SK-N-SH (cell line): ENCODE data around the gene PLOD2.

Experiments used
- CHD2 ChIP-seq: fragments of 150-350 bp; IDR thresholded peaks from 2 replicates; pipeline ENCODE4 v1.6.1; 2018; ENCODE audit warnings: low read length; ENCODE audit not compliant: partially characterized antibody
- EP300 ChIP-seq, 2 experiments: IDR thresholded peaks; 2 replicates each; pipeline versions ENCODE4 v1.4.0 to v1.6.1; 2012; ENCODE audit warnings: borderline replicate concordance in 1 of 2, low read depth in 1 of 2, low read length in 1 of 2
- EZH2phosphoT487 ChIP-seq: fragments of 200-600 bp; sonication (generic); IDR thresholded peaks from 2 replicates; pipeline ENCODE4 v1.6.1; 2017; ENCODE audit warnings: low read depth, mixed run types, mild to moderate bottlenecking, antibody characterized with exemption, moderate library complexity, borderline replicate concordance
- FOSL2 ChIP-seq: IDR thresholded peaks from 2 replicates; pipeline ENCODE4 v1.4.0; 2012; ENCODE audit warnings: low read depth, mild to moderate bottlenecking, moderate library complexity, borderline replicate concordance
- FOXJ3 ChIP-seq: sonication (generic); formaldehyde crosslinking; IDR thresholded peaks from 2 replicates; pipeline ENCODE4 v1.5.1; 2020; ENCODE audit warnings: mild to moderate bottlenecking, missing genetic modification reagents
- FOXM1 ChIP-seq: IDR thresholded peaks from 2 replicates; pipeline ENCODE4 v1.4.0; 2012; ENCODE audit warnings: low read depth, mild to moderate bottlenecking
- MXI1 ChIP-seq: IDR thresholded peaks from 2 replicates; pipeline ENCODE4 v1.6.1; 2012; ENCODE audit warnings: mild to moderate bottlenecking, low read depth, low read length, improper control_type of control experiment
- RXRA ChIP-seq: IDR thresholded peaks from 2 replicates; pipeline ENCODE4 v1.4.0; 2012; ENCODE audit warnings: low read depth, mild to moderate bottlenecking, borderline replicate concordance
- SMC3 ChIP-seq: IDR thresholded peaks from 2 replicates; pipeline ENCODE4 v1.6.1; 2012; ENCODE audit warnings: low read depth, low read length, improper control_type of control experiment
- YY1 ChIP-seq: IDR thresholded peaks from 2 replicates; pipeline ENCODE4 v1.4.0; 2012; ENCODE audit warnings: low read depth, mild to moderate bottlenecking
- TF ChIP-seq, protein P1 (sequence below): IDR thresholded peaks from 2 replicates; pipeline ENCODE4 v1.6.1; 2012; ENCODE audit warnings: mild to moderate bottlenecking, low read depth, low read length, moderate library complexity
- TF ChIP-seq, protein P2 (sequence below): fragments of 200-600 bp; sonication (generic); IDR thresholded peaks from 2 replicates; pipeline ENCODE4 v1.6.1; 2017; ENCODE audit warnings: antibody characterized with exemption, mild to moderate bottlenecking, moderate library complexity
- TF ChIP-seq, protein P3 (sequence below): IDR thresholded peaks from 2 replicates; pipeline ENCODE4; 2012
- TF ChIP-seq, protein P4 (sequence below): IDR thresholded peaks from 2 replicates; pipeline ENCODE4 v1.4.0; 2012; ENCODE audit warnings: low read depth, borderline replicate concordance

DNA sequence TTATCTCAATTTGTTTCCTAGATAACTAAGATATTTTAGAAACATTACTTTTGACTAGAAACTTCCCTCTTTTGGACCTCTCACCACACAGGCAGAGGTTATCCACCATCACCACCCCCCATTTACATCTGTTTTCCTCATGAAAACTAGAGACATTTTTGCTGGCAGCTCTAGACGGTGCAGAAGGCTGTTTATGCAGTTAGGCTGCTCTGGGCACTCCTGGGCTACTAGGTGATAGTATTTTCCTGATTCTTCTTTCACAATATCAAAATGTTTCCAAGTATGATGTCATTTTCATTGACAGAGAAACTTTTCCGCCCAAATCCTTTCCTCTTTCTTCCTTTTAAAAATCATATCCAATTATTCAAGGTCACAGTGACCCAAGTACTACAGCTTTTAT is 67.1 kb downstream of the PLOD2 start:
- TF ChIP-seq EZH2phosphoT487 (no peak), FOXJ3 (CRISPR knock-in tag) (no peak), YY1 (no peak), FOSL2 (no peak), EP300 (IDR thresholded peaks at IDR 0.05; ENCODE audit: borderline replicate concordance in 1 of 2, low read depth in 1 of 2, low read length in 1 of 2) (no peak), SMC3 (no peak), MXI1 (no peak), FOXM1 (no peak), CHD2 (no peak), RXRA (no peak)
- TF ChIP-seq, protein P1, sequence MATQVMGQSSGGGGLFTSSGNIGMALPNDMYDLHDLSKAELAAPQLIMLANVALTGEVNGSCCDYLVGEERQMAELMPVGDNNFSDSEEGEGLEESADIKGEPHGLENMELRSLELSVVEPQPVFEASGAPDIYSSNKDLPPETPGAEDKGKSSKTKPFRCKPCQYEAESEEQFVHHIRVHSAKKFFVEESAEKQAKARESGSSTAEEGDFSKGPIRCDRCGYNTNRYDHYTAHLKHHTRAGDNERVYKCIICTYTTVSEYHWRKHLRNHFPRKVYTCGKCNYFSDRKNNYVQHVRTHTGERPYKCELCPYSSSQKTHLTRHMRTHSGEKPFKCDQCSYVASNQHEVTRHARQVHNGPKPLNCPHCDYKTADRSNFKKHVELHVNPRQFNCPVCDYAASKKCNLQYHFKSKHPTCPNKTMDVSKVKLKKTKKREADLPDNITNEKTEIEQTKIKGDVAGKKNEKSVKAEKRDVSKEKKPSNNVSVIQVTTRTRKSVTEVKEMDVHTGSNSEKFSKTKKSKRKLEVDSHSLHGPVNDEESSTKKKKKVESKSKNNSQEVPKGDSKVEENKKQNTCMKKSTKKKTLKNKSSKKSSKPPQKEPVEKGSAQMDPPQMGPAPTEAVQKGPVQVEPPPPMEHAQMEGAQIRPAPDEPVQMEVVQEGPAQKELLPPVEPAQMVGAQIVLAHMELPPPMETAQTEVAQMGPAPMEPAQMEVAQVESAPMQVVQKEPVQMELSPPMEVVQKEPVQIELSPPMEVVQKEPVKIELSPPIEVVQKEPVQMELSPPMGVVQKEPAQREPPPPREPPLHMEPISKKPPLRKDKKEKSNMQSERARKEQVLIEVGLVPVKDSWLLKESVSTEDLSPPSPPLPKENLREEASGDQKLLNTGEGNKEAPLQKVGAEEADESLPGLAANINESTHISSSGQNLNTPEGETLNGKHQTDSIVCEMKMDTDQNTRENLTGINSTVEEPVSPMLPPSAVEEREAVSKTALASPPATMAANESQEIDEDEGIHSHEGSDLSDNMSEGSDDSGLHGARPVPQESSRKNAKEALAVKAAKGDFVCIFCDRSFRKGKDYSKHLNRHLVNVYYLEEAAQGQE, result no peak
- TF ChIP-seq, protein P2, sequence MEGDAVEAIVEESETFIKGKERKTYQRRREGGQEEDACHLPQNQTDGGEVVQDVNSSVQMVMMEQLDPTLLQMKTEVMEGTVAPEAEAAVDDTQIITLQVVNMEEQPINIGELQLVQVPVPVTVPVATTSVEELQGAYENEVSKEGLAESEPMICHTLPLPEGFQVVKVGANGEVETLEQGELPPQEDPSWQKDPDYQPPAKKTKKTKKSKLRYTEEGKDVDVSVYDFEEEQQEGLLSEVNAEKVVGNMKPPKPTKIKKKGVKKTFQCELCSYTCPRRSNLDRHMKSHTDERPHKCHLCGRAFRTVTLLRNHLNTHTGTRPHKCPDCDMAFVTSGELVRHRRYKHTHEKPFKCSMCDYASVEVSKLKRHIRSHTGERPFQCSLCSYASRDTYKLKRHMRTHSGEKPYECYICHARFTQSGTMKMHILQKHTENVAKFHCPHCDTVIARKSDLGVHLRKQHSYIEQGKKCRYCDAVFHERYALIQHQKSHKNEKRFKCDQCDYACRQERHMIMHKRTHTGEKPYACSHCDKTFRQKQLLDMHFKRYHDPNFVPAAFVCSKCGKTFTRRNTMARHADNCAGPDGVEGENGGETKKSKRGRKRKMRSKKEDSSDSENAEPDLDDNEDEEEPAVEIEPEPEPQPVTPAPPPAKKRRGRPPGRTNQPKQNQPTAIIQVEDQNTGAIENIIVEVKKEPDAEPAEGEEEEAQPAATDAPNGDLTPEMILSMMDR, result no peak
- TF ChIP-seq, protein P3, sequence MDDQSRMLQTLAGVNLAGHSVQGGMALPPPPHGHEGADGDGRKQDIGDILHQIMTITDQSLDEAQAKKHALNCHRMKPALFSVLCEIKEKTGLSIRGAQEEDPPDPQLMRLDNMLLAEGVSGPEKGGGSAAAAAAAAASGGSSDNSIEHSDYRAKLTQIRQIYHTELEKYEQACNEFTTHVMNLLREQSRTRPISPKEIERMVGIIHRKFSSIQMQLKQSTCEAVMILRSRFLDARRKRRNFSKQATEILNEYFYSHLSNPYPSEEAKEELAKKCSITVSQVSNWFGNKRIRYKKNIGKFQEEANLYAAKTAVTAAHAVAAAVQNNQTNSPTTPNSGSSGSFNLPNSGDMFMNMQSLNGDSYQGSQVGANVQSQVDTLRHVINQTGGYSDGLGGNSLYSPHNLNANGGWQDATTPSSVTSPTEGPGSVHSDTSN, result no peak
- TF ChIP-seq, protein P4, sequence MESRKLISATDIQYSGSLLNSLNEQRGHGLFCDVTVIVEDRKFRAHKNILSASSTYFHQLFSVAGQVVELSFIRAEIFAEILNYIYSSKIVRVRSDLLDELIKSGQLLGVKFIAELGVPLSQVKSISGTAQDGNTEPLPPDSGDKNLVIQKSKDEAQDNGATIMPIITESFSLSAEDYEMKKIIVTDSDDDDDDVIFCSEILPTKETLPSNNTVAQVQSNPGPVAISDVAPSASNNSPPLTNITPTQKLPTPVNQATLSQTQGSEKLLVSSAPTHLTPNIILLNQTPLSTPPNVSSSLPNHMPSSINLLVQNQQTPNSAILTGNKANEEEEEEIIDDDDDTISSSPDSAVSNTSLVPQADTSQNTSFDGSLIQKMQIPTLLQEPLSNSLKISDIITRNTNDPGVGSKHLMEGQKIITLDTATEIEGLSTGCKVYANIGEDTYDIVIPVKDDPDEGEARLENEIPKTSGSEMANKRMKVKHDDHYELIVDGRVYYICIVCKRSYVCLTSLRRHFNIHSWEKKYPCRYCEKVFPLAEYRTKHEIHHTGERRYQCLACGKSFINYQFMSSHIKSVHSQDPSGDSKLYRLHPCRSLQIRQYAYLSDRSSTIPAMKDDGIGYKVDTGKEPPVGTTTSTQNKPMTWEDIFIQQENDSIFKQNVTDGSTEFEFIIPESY, result no peak
